HCT116 (cell line): ENCODE measurements around the gene ABCF3. TPM values are rescaled to one million over a fixed set of nuclear protein-coding genes. Genes with fewer than 3 reads are reported as not detected.

Experiments
- ATAC-seq: fragments of 200-7000 bp; cut with Tn5 transposase; 2 replicates; pipeline ENCODE4 v1.9.1; 2020; ENCODE audit warnings: mild to moderate bottlenecking, moderate library complexity
- BruUV-seq: library from RNA; stranded (reverse); fragments of 400-500 nt; replicated peaks from 2 replicates; lab custom pipeline; 2021; lab: Mats Ljungman, UMichigan
- CTCF ChIA-PET: fragments of 300-600 bp; sonication (Branson Sonifier 250); formaldehyde crosslinking; loops from one replicate; lab custom pipeline; 2021; ENCODE audit warnings: antibody characterized with exemption; lab: Charles Lee
- POLR2A ChIA-PET: fragments of 300-600, 350-600 bp; sonication (Branson Sonifier 250); formaldehyde crosslinking; loops from one replicate; lab custom pipeline; 2021; ENCODE audit warnings: antibody characterized with exemption; lab: Charles Lee
- RAD21 ChIA-PET, 2 experiments: fragments of 300-600 bp; sonication (Branson Sonifier 250); formaldehyde crosslinking; loops; one replicate each; lab custom pipeline; 2023; ENCODE audit warnings: low total read pairs in 2 of 2; ENCODE audit not compliant: uncharacterized antibody in 2 of 2, unreplicated experiment in 2 of 2, low non-redundant PET in 1 of 2; lab: Charles Lee
- DNase-seq: peaks from one replicate; pipeline ENCODE4 v3.0.0-alpha.2; 2010; ENCODE audit warnings: low read depth, low spot score
- H2AFZ ChIP-seq: fragments of 200-600 bp; shearing (Covaris generic), sonication (generic); 2 replicates; pipeline ENCODE4 v1.6.1; 2017; ENCODE audit warnings: low read depth, mixed run types, mixed read lengths, antibody characterized with exemption, low read length; ENCODE audit not compliant: poor library complexity, severe bottlenecking
- H3K27ac ChIP-seq: 2 replicates; pipeline ENCODE4 v1.5.1; 2012; ENCODE audit warnings: low read depth, low read length
- H3K27me3 ChIP-seq: fragments of 200-600 bp; sonication (generic); 2 replicates; pipeline ENCODE4 v1.6.1; 2016; ENCODE audit warnings: mixed run types, low read length, mixed read lengths; ENCODE audit not compliant: insufficient read depth
- H3K36me3 ChIP-seq, 2 experiments: fragments of 200-500 bp in 1 of 2; fragments of 200-600 bp in 1 of 2; sonication (Bioruptor generic) in 1 of 2; sonication (generic) in 1 of 2; 2 replicates each; pipeline versions ENCODE4 v1.5.1 to v1.6.1; 2014 to 2016; ENCODE audit warnings: low read length in 2 of 2, inconsistent platforms in 1 of 2, mixed read lengths in 1 of 2, mixed run types in 1 of 2; ENCODE audit not compliant: insufficient read depth in 2 of 2, control insufficient read depth in 1 of 2
- H3K4me1 ChIP-seq, 2 experiments: fragments of 200-600 bp in 1 of 2; sonication (generic) in 1 of 2; 2 replicates each; pipeline versions ENCODE4 v1.5.1 to v1.6.1; 2012 to 2017; ENCODE audit warnings: low read length in 2 of 2, inconsistent platforms in 1 of 2, mild to moderate bottlenecking in 1 of 2, mixed read lengths in 1 of 2, mixed run types in 1 of 2, moderate library complexity in 1 of 2; ENCODE audit not compliant: insufficient read depth in 2 of 2, control insufficient read depth in 1 of 2
- H3K4me2 ChIP-seq: fragments of 200-600 bp; sonication (generic); 2 replicates; pipeline ENCODE4 v1.6.1; 2017; ENCODE audit warnings: mixed run types, low read length, mixed read lengths
- H3K4me3 ChIP-seq, 2 experiments: fragments of 200-600 bp in 1 of 2; sonication (generic) in 1 of 2; replicated peaks in 1 of 2; 2 replicates each; pipeline ENCODE4 v1.5.1; 2011 to 2016; ENCODE audit warnings: low read length in 2 of 2, control low read depth in 1 of 2, low read depth in 1 of 2, mild to moderate bottlenecking in 1 of 2, mixed read lengths in 1 of 2, mixed run types in 1 of 2
- H3K79me2 ChIP-seq: fragments of 200-600 bp; sonication (generic); 2 replicates; pipeline ENCODE4 v1.6.1; 2017; ENCODE audit warnings: mild to moderate bottlenecking, mixed run types, low read length, moderate library complexity, mixed read lengths; ENCODE audit not compliant: insufficient read depth
- H3K9ac ChIP-seq: fragments of 200-600 bp; sonication (generic); 2 replicates; pipeline ENCODE4 v1.6.1; 2016; ENCODE audit warnings: low read length, mixed read lengths
- H3K9me2 ChIP-seq: fragments of 200-600 bp; sonication (generic), shearing (Covaris generic); 2 replicates; pipeline ENCODE4 v1.6.1; 2017; ENCODE audit warnings: mixed run types, mild to moderate bottlenecking, moderate library complexity; ENCODE audit not compliant: insufficient read depth
- H3K9me3 ChIP-seq, 2 experiments: fragments of 200-500 bp in 1 of 2; fragments of 200-600 bp in 1 of 2; sonication (Bioruptor generic) in 1 of 2; sonication (generic) in 1 of 2; 2 replicates each; pipeline ENCODE4 v1.6.1; 2014 to 2017; ENCODE audit warnings: low read length in 2 of 2, mixed read lengths in 2 of 2, inconsistent platforms in 1 of 2, low read depth in 1 of 2, mild to moderate bottlenecking in 1 of 2, mixed run types in 1 of 2, moderate library complexity in 1 of 2; ENCODE audit not compliant: control insufficient read depth in 1 of 2, insufficient read depth in 1 of 2
- H4K20me1 ChIP-seq: fragments of 200-600 bp; sonication (generic), shearing (Covaris generic); 2 replicates; pipeline ENCODE4 v1.6.1; 2017; ENCODE audit warnings: mixed run types, mild to moderate bottlenecking, moderate library complexity; ENCODE audit not compliant: insufficient read depth
- CBX3 ChIP-seq: IDR thresholded peaks from 2 replicates; pipeline ENCODE4 v1.6.1; 2012; ENCODE audit warnings: low read depth
- CEBPB ChIP-seq: IDR thresholded peaks from 2 replicates; pipeline ENCODE4 v1.6.1; 2012; ENCODE audit warnings: low read depth
- CTCF ChIP-seq, 3 experiments: fragments of 200-600 bp in 1 of 3; sonication (generic) in 1 of 3; IDR thresholded peaks in 2 of 3; conservative IDR thresholded peaks in 1 of 3; 2 replicates each; pipeline ENCODE4 v1.5.1; 2012 to 2017; ENCODE audit warnings: low read depth in 2 of 3, low read length in 2 of 3, antibody characterized with exemption in 1 of 3, borderline replicate concordance in 1 of 3, control low read depth in 1 of 3, mild to moderate bottlenecking in 1 of 3, mixed read lengths in 1 of 3, mixed run types in 1 of 3, moderate library complexity in 1 of 3; ENCODE audit not compliant: insufficient read depth in 1 of 3
- ELF1 ChIP-seq: IDR thresholded peaks from 2 replicates; pipeline ENCODE4 v1.6.1; 2012; ENCODE audit warnings: low read depth, borderline replicate concordance
- EZH2 ChIP-seq: fragments of 200-600 bp; sonication (generic); IDR thresholded peaks from 2 replicates; pipeline ENCODE4 v1.6.1; 2017; ENCODE audit warnings: antibody characterized with exemption, mixed run types
- EZH2phosphoT487 ChIP-seq: fragments of 200-600 bp; IDR thresholded peaks from 2 replicates; pipeline ENCODE4 v1.6.1; 2018; ENCODE audit warnings: antibody characterized with exemption, borderline replicate concordance
- FOSL1 ChIP-seq: IDR thresholded peaks from 2 replicates; pipeline ENCODE4 v1.6.1; 2012; ENCODE audit warnings: low read depth
- JUND ChIP-seq: IDR thresholded peaks from 2 replicates; pipeline ENCODE4 v1.6.1; 2012
- MAX ChIP-seq: IDR thresholded peaks from 2 replicates; pipeline ENCODE4 v1.6.1; 2012
- POLR2A ChIP-seq: IDR thresholded peaks from 2 replicates; pipeline ENCODE4 v1.7.0; 2011; ENCODE audit warnings: borderline replicate concordance; ENCODE audit not compliant: insufficient read depth, insufficient read length; ENCODE audit errors: extremely low read depth
- RAD21 ChIP-seq: IDR thresholded peaks from 2 replicates; pipeline ENCODE4 v1.6.1; 2012; ENCODE audit warnings: low read depth, mild to moderate bottlenecking
- REST ChIP-seq: IDR thresholded peaks from 2 replicates; pipeline ENCODE4 v1.6.1; 2012; ENCODE audit warnings: low read depth
- SIN3A ChIP-seq: IDR thresholded peaks from 2 replicates; pipeline ENCODE4 v1.6.1; 2012; ENCODE audit warnings: low read depth
- SP1 ChIP-seq: IDR thresholded peaks from 2 replicates; pipeline ENCODE4 v1.6.1; 2012; ENCODE audit warnings: low read depth
- SRF ChIP-seq: IDR thresholded peaks from 2 replicates; pipeline ENCODE4 v1.6.1; 2012; ENCODE audit warnings: low read depth
- TCF7L2 ChIP-seq: IDR thresholded peaks from 2 replicates; pipeline ENCODE4 v1.7.0; 2011; ENCODE audit warnings: borderline replicate concordance, inconsistent platforms; ENCODE audit not compliant: insufficient read depth, insufficient read length; ENCODE audit errors: extremely low read depth
- YY1 ChIP-seq: IDR thresholded peaks from 2 replicates; pipeline ENCODE4 v1.6.1; 2011; ENCODE audit warnings: low read length, low read depth, moderate library complexity, mild to moderate bottlenecking; ENCODE audit not compliant: insufficient replicate concordance; ENCODE audit errors: extremely low read depth
- ZBTB33 ChIP-seq: IDR thresholded peaks from 2 replicates; pipeline ENCODE4 v1.6.1; 2011; ENCODE audit warnings: mild to moderate bottlenecking, low read length, moderate library complexity; ENCODE audit not compliant: insufficient replicate concordance; ENCODE audit errors: extremely low read depth
- ZFX ChIP-seq: fragments of 450-650 bp; IDR thresholded peaks from 2 replicates; pipeline ENCODE4 v1.6.1; 2017
- ZNF274 ChIP-seq: fragments of 200-500 bp; sonication (Bioruptor generic); IDR thresholded peaks from 2 replicates; pipeline ENCODE4 v1.6.1; 2014; ENCODE audit warnings: mild to moderate bottlenecking, low read depth, low read length, inconsistent platforms
- intact Hi-C: fragments of 100-400 bp; cut with micrococcal nuclease; formaldehyde crosslinking; loops from 2 replicates; pipeline ENCODE4 v1.10.0; 2022
- total RNA-seq: library from RNA; stranded (reverse); gene quantifications from one replicate; pipeline ENCODE4 v1.2.1, GENCODE V29; 2021; ENCODE audit not compliant: unreplicated experiment

The ABCF3 gene
- total RNA-seq, 1 experiment from 2014 or later, result 74.6 TPM

- Histone ChIP-seq H3K9ac (peak within 1 kb of the TSS; percentile 61), H3K36me3 (no peaks in the 10 kb centered on the region), H3K4me2 (peak within 1 kb of the TSS; percentile 97), H3K27me3 (no peaks in the 10 kb centered on the region), H3K79me2 (no peaks in the 10 kb centered on the region), H3K4me1 (peaks cover 7 to 28% of the 10 kb centered on the region in 2 experiments), H3K9me3 (no peaks in the 10 kb centered on the region), H2AFZ (no peak within 1 kb of the TSS), H3K4me3 (peak within 1 kb of the TSS; percentile 73 to 77), H4K20me1 (no peaks in the 10 kb centered on the region), H3K9me2 (no peaks in the 10 kb centered on the region), H3K27ac (peak within 1 kb of the TSS; percentile 52; the same call in 1 of the 2 replicates)
- ChIA-PET POLR2A (interaction anchor here (1.2 kb wide), 1 partner anchor 59 kb away, joined by 3 read pairs; no protein-coding TSS in a partner anchor), RAD21 (no interaction called here), CTCF (interaction anchor here (0.5 to 2.1 kb wide), 2 partner anchors 34 to 71 kb away, joined by 3 to 4 read pairs; no protein-coding TSS in a partner anchor)
- no TSS peak for BruUV-seq
- ATAC-seq (peak; percentile 89), DNase-seq (peak; percentile 46)
- intact Hi-C loops, result no loop called here
- TF ChIP-seq JUND (no peak), SRF (no peak), ZNF274 (no peak), ZFX (peak; percentile 23; the same call in 1 of the 2 replicates), FOSL1 (no peak), POLR2A (peak; percentile 51), CBX3 (no peak), EZH2 (no peak), ELF1 (no peak), MAX (no peak; the same call in 1 of the 2 replicates), CTCF (IDR thresholded peaks at IDR 0.05 in 2 of 3, conservative IDR thresholded peaks at IDR 0.05 in 1 of 3; ENCODE audit: borderline replicate concordance in 1 of 3, insufficient read depth in 1 of 3, low read depth in 2 of 3, low read length in 2 of 3) (peak in 1 of 3 experiments; percentile 45; a peak in 1 of 6 replicates), EZH2phosphoT487 (no peak), RAD21 (no peak), SIN3A (no peak), YY1 (no peak), TCF7L2 (no peak), CEBPB (no peak), SP1 (no peak), REST (no peak), ZBTB33 (no peak)
These were observed 43.5 kb downstream of the ABCF3 start, which contains the start of gene VWA5B2 for GRCh38 chr3:184229394-184230080. VWA5B2 (plus strand) TSS chr3:184229585; CDS start chr3:184230529, 944 bp downstream.
